CD4-positive, alpha-beta T cell treated with Interleukin-10 for 1 hour (primary cell): ENCODE measurements around the gene SLC22A6.
"Not testable (repeated sequence)": the region's sequence is repeated elsewhere in the genome, so short reads cannot be mapped to it uniquely, and the experiment has no call there.

Source experiments
- DNase-seq: peaks from one replicate; pipeline ENCODE4 v3.0.0-alpha.2; 2020

SLC22A6 gene

GRCh38 chr11:62983536-62984199 lies 1.1 kb downstream of the SLC22A6 start:
- no peak for DNase-seq

DNA sequence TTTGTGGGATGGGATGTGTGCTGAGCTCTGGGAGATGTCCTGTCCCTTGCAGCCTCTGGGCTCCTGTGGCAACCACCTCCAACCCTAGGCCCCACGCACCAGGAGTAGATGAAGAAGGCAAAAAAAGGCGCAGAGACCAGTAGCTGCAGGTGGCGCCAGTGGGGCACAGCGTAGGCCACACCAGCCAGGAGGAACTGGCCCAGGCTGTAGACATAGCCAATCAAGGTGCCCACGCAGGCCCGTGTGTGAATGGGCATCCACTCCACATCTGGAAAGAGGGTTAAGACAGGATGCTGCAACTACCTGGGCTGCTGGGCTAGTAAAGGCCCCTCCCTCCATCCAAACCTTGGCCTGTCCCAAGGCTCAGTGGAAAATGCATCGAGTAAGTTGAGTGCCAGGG lies 3.0 kb downstream of the SLC22A6 start:
- no peak for DNase-seq

- DNase-seq = no peak
Measured at GRCh38 chr11:62980133-62980760, 4.5 kb downstream of the SLC22A6 start.

DNA sequence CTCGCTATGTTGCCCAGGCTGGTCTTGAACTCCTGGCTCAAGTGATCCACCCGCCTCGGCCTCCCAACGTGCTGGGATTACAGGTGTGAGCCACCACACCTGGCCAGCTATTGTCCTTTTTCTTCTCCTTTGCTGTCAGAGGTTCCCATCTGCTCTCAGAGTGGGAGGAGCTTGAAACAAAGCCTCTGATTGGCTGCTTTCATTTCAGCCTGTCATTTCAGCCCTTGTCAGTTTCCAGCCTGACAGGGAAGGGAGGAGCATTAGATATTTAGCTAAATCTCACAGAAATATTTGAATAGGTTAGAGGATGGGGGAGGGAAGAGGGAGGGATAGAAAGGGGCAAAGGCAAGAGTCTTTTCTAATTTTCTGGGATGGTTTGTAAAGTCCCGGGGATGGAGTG lies 8.7 kb downstream of the SLC22A6 start:
- DNase-seq = no peak

DNA sequence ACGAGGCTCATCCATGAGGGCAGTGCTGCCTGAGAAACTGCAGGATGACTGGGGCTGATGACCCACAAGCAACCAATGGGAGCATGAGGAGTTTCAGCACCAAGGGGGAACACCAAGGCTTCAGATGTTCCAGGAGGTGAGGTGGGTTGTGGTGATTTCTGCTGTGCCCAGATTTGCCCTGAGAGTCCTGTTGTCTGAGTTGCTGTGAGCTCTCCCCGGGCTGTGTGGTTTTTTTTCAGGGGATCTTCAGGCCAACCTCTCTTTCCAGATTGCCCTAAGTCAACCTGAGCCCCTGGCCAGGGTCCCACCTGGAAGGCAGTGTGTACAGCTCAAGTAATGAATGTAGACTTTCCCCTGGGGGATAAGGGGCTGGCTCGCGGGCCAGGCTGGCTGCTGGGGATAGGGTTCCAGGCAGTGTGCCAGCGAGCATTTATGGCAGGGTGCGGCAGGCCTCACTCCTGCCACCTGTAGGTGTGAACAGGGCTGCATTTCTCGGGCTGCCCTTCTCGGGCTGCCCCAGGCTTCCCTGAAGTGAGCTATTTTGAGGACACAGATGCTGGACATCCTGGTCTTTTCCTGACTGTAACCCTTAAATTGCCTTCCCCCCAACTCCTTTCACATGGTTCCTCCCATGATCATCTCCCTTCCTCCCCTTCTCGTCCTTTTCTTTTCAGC lies 9.8 kb downstream of the SLC22A6 start:
- no peak for DNase-seq

GRCh38 chr11:62965574-62965973 lies 19.2 kb downstream of the SLC22A6 start:
- no peak for DNase-seq

- no peak for DNase-seq
Measured at GRCh38 chr11:62962391-62962790, 22.4 kb downstream of the SLC22A6 start.

GRCh38 chr11:62961017-62961570 lies 23.7 kb downstream of the SLC22A6 start:
- DNase-seq = no peak

DNA sequence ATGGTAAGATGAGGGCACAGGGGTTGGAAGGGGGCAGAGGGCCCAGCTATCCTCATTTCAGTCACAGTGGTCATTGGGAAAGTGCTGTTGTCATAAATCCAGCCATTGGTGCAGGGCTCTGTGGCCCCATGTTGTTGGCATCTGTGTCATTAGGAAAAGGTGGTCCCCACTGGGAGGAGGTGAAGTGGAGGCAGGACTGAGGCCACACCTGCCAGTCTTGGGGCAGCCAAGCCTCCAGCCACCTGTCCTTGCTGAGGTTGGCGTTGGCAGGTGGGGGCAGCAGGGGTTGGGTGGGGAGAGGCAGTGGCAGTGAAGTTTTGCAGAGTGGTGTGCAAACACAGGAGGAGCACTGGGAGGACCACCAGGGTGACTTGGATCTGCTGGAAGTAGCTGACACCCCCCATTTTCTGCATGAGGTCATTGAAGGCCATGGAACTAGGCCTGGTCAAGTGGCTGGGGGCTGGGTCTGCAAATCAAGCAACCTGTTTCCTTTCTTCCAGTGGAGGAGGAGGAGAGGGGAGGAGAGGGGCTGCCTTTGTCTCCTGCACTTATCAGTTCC lies 25.3 kb downstream of the SLC22A6 start:
- no peak for DNase-seq

DNA sequence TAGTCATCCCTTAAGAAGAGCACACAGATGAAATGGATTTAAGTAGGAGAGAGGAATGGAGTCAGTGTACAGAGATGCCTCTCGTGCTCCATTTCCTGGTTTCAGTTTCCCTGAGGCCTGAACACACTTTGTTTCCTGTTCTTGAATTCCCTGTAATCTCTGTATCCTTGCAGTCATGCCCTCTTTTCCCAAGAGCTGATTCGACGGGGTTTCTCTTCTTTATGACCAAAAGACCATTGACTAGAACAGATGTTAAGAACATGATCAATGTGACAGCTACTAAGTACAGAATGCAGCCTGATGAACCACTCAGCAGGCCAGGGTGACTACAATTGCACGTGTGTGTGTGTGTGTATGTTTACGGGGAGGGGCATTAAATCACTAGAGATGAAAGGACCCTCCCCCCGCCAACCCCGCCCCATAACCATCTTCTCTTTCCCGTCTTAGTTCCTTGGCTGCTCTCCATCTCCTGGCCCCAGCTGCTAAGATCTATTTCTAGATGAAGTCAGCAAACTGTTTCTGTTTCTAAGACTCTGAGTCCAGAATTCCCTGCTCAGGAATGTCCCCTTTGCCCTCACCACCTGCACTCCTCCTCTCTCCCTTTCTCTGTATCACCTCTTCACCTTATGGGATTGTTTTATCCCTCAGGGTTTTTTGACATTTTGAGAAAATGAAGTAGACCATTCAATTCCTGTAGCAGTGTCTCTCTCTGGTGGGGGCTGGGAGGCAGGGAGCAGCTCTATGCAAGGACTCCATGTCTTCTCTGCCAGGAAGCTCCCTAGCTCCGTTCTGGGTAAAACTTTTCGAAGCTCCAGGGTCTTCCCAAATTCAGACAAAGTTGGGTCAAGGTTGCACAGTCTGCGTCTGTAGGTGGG lies 26.0 kb downstream of the SLC22A6 start:
- no peak for DNase-seq

DNA sequence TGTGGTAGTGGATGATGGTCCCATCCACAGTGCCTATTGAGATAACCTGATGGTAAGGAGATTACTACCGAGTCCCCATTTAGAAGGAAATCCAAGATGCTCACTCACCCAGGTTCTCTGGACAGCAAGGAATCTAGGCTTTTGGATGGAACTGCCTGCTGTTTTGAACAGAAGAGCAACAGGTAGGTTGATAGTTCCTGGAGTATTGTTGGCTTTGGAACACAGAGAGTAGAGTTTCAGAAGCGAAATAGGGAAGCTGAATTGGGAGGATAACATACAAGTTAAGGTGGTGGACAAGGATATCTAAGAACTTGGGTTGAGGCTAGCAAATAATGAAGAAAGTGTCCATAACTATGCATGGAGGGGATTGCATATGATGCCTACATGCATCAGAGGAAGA lies 27.6 kb downstream of the SLC22A6 start:
- DNase-seq = no peak

GRCh38 chr11:62954478-62954877 lies 30.3 kb downstream of the SLC22A6 start:
- DNase-seq = no peak

- no peak for DNase-seq
Measured at GRCh38 chr11:62953811-62954210, 31.0 kb downstream of the SLC22A6 start.

DNA sequence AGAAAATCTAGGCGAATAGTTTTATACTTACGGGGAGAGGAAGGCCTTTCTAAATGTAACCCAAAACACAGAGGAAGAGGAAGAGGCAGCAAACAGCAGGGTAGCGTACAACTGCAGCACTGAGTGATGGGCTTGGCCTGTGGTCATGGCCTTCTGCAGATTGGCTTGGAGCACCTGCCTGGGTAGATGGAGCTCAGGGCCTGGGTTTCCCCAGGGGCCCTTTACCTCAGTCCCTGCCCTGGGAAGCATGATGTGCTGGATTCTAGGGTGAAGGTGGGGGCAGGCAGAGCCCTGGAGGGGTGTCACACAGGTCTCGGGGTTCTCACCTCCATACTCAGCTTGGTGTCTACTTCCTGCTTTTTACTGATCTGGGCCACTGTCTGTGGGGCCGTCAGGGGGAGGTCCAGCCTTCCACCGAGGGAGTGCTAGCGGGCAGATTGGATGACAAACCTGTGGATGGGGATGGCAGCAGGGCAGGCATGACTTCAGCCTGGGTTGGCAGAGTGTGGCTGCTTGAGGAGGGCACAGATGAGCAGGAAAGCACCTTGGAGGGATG lies 35.9 kb downstream of the SLC22A6 start:
- no peak for DNase-seq

GRCh38 chr11:62945538-62945937 lies 39.2 kb downstream of the SLC22A6 start:
- not testable (repeated sequence) for DNase-seq

GRCh38 chr11:62937528-62937927 lies 47.2 kb downstream of the SLC22A6 start:
- not testable (repeated sequence) for DNase-seq

DNA sequence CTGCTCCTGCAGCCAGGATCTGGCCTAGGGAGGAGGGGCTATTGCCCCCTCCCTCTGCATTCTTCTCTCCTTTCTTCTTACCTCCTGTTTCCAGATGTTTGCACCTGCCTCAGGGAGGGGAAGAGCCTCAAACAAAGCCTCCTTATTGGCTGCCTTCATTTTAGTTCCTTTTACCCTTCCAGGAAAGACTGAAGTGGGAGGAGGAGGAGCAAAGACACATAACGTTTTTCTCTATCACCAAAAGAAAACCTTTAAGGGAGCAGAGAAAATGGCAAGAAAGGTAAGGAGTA lies 50.3 kb downstream of the SLC22A6 start:
- no peak for DNase-seq

DNA sequence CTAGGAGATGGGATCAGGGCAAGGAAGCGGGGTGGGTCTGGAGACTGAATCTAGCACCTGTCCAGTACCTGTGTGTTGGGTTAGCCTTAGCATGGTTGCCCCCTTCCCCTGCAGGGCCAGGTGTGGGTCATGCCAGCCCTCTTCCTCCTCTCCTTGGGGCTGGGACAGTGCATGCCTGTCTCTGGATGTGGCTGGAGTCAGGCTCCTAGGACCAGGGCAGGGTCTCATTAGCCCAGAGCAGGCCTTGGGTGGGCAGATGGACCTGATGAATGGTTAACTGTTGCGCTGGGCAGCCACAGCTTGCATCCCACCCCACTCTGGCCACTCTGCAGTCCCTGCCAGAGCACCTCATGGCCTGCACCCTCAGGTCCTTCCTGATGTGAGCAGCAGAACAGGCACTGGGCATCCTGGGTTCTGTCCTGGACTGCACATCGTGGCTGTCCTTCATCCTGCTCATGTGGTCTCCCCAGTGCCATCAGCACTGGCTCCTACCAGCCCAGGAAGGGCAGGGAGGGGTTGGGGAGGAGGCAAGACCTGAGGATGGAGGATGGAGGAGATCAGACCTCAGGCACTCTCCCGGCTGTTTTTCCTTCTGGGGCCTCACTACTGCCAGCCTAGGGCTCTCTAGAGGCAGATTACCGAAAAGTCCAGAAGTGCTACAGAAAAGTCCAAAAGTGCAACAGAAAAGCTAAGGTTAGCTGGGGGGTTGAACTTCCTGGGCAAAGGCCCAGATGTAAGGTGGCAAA lies 50.8 kb downstream of the SLC22A6 start:
- no peak for DNase-seq

DNA sequence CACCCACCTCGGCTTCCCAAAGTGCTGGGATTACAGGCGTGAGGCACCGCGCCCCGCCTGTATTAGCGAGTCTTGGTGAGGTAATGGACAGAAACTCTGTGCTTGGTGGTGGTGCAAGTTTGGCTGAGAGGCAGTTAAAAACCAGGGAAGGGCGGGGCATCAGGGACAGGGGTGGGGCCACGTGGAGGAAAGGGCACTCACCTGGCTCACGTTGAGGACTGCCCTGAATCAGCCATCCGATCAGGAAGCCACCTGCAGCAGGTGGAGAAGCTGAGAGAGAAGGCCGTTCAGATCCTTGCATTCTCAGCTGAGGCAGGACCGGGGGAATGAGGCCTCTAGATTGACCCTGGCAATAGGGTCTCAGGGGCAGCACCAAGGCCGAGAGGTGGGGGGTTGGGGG lies 51.5 kb downstream of the SLC22A6 start:
- no peak for DNase-seq

- no peak for DNase-seq
Measured at GRCh38 chr11:62931499-62932278, 53.1 kb downstream of the SLC22A6 start.

- no peak for DNase-seq
Measured at GRCh38 chr11:62930666-62931065, 54.1 kb downstream of the SLC22A6 start.
